CD4-positive, alpha-beta memory T cell (primary cell): ENCODE measurements around the gene FNDC8. TPM values are rescaled to one million over a fixed set of nuclear protein-coding genes. Genes with fewer than 3 reads are reported as not detected.

ENCODE experiments used
- CTCF ChIA-PET: fragments of 350-600 bp; sonication (Branson Sonifier 250); formaldehyde crosslinking; loops from one replicate; lab custom pipeline; 2021; ENCODE audit warnings: inconsistent platforms; ENCODE audit not compliant: partially characterized antibody; lab: Charles Lee
- POLR2A ChIA-PET: fragments of 350-600 bp; sonication (Branson Sonifier 250); formaldehyde crosslinking; loops from one replicate; lab custom pipeline; 2021; ENCODE audit not compliant: partially characterized antibody; lab: Charles Lee
- DNase-seq, 5 donors: peaks; one replicate each; pipeline versions ENCODE4 v3.0.0 to v3.0.0-alpha.2; 2020 to 2022; ENCODE audit warnings: mixed read lengths in 1 of 5
- H3K27ac ChIP-seq: one replicate; pipeline ENCODE4 v1.7.0; 2013; ENCODE audit warnings: low read depth, low read length
- H3K27me3 ChIP-seq: 2 replicates; pipeline ENCODE4 v1.7.0; 2013; ENCODE audit warnings: mild to moderate bottlenecking, low read length, moderate library complexity; ENCODE audit not compliant: insufficient read depth
- H3K36me3 ChIP-seq: 2 replicates; pipeline ENCODE4 v1.7.0; 2013; ENCODE audit warnings: mild to moderate bottlenecking, low read length, moderate library complexity; ENCODE audit not compliant: insufficient read depth
- H3K4me1 ChIP-seq: 2 replicates; pipeline ENCODE4 v1.7.0; 2013; ENCODE audit warnings: mild to moderate bottlenecking, low read length, moderate library complexity; ENCODE audit not compliant: insufficient read depth
- H3K4me3 ChIP-seq, 2 donors: one replicate each; pipeline ENCODE4 v1.7.0; 2013; ENCODE audit warnings: low read length in 2 of 2, mild to moderate bottlenecking in 1 of 2
- H3K9me3 ChIP-seq, 2 donors: one replicate each; pipeline ENCODE4 v1.7.0; 2013; ENCODE audit warnings: low read length in 2 of 2, control low read depth in 1 of 2; ENCODE audit not compliant: control insufficient read depth in 1 of 2
- H3K27ac Mint-ChIP-seq, 7 donors: one replicate each; pipeline ENCODE4 v1.8.0; 2020 to 2021; ENCODE audit warnings: mixed read lengths in 7 of 7, mild to moderate bottlenecking in 6 of 7, inconsistent platforms in 3 of 7, moderate library complexity in 3 of 7
- H3K27me3 Mint-ChIP-seq, 2 donors: one replicate each; pipeline ENCODE4 v1.8.0; 2020 to 2021; ENCODE audit warnings: mixed read lengths in 2 of 2
- H3K36me3 Mint-ChIP-seq, 2 donors: one replicate each; pipeline ENCODE4 v1.8.0; 2020 to 2021; ENCODE audit warnings: mixed read lengths in 2 of 2, inconsistent platforms in 1 of 2, mild to moderate bottlenecking in 1 of 2
- H3K4me1 Mint-ChIP-seq, 4 donors: one replicate each; pipeline ENCODE4 v1.8.0; 2020 to 2021; ENCODE audit warnings: mixed read lengths in 4 of 4, mild to moderate bottlenecking in 1 of 4
- H3K4me3 Mint-ChIP-seq, 8 donors: one replicate each; pipeline ENCODE4 v1.8.0; 2020 to 2021; ENCODE audit warnings: mixed read lengths in 8 of 8, mild to moderate bottlenecking in 7 of 8, moderate library complexity in 6 of 8, inconsistent platforms in 3 of 8
- H3K9me3 Mint-ChIP-seq, 8 donors: one replicate each; pipeline ENCODE4 v1.8.0; 2020 to 2021; ENCODE audit warnings: mixed read lengths in 8 of 8, mild to moderate bottlenecking in 5 of 8, inconsistent platforms in 3 of 8, moderate library complexity in 1 of 8
- intact Hi-C: fragments of 100-400 bp; cut with micrococcal nuclease; formaldehyde crosslinking; loops from one replicate; pipeline ENCODE4 v1.15.1; 2023
- polyA plus RNA-seq, 2 donors: library from polyadenylated mRNA; unstranded; fragments of 300-500 nt; fragmentation: Illumina TruSeq; gene quantifications; one replicate each; pipeline ENCODE4 v1.2.3, GENCODE V29; 2021
- total RNA-seq, 2 experiments: library from RNA; stranded (reverse); gene quantifications; one replicate each; pipeline ENCODE4 v1.2.3, GENCODE V29; 2021

FNDC8 gene
- total and polyA plus RNA-seq, 4 experiments from 2014 or later: not detected

DNA sequence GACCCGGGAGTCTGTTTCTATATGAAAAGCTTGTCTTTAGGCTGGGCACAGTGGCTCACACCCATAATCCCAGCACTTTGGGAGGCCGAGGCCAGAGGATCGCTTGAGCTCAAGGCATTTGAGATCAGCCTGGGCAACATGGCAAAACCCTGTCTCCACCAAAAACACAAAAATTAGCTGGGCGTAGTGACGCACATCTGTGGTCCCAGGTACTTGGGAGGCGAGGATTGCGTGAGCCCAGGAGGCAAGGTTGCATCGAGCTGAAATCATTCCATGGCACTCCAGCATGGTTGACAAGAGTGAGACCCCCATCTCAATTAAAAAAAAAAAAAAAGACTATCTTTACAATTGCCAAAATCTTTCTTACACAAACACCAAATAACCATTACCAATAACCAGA lies 35.3 kb upstream of the FNDC8 start:
- Histone ChIP-seq H3K4me1 (peaks cover 71% of the 10 kb centered on the region), H3K27me3 (no peaks in the 10 kb centered on the region), H3K36me3 (no peaks in the 10 kb centered on the region), H3K4me3 (no peak overlapping the region), H3K27ac (peak overlapping the region; percentile 28), H3K9me3 (no peaks in the 10 kb centered on the region)
- no peaks in the 10 kb centered on the region for H3K9me3 Mint-ChIP-seq
- DNase-seq: no peak
- H3K4me1 Mint-ChIP-seq: peaks cover 42 to 75% (median 64%) of the 10 kb centered on the region in 4 donors
- intact Hi-C loops: no loop called here
- peak overlapping the region; percentile 3 to 99 (median 95) for H3K4me3 Mint-ChIP-seq
- peaks cover 0 to 18% of the 10 kb centered on the region in 2 donors for H3K36me3 Mint-ChIP-seq
- ChIA-PET POLR2A (interaction anchor here (0.6 to 4.0 kb wide), 7 partner anchors 11 to 42 kb away, joined by 3 to 27 read pairs (median 4); partner anchors contain the start of gene RFFL), CTCF (interaction anchor here (0.6 to 4.9 kb wide), 8 partner anchors 9 to 103 kb away, joined by 3 to 34 read pairs (median 4); partner anchors contain the start of genes RAD51D and RFFL)
- peak overlapping the region; percentile 88 to 99 (median 97) for H3K27ac Mint-ChIP-seq
- no peaks in the 10 kb centered on the region for H3K27me3 Mint-ChIP-seq

DNA sequence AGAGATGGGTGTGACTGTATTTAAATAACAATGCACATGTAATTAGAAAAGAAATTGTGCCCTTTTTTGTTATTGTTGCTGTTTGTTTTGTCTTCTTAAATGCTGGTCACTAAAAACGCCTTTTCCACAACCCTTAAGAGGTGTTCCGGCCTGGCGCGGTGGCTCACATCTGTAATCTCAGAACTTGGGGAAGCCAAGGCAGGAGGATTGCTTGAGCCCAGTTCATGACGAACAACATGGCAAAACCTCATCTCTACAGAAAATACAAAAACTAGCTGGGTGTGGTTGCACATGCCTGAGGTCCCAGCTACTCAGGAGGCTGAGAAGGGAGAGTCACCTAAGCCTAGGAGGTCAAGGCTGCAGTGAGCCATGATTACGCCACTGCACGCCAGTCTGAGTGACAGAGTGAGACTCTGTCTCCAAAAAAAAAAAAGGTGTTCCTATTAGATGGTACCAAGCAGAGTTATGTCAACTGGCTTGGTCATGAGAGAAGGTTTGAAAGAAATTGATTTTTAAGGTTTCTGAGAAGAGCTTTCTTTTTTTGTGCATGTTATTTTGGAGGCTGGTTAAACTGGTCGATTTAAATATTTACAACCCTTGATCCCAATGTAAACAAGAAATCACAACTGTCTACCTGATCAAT lies 34.4 kb upstream of the FNDC8 start:
- no peak for DNase-seq
- ChIA-PET POLR2A (interaction anchor here (0.9 to 4.0 kb wide), 10 partner anchors 14 to 450 kb away, joined by 3 to 27 read pairs (median 6); partner anchors contain the start of genes CCT6B, RAD51D, RFFL and ZNF830), CTCF (interaction anchor here (0.7 to 4.9 kb wide), 7 partner anchors 14 to 85 kb away, joined by 3 to 34 read pairs (median 3); partner anchors contain the start of gene RFFL)
- peak overlapping the region; percentile 97 for H3K27ac ChIP-seq
- H3K4me3 ChIP-seq: peak overlapping the region; percentile 9 to 96
- intact Hi-C loops: no loop called here
- Mint-ChIP-seq H3K4me3 (peak overlapping the region; percentile 93 to 99 (median 96)), H3K9me3 (no peaks in the 10 kb centered on the region), H3K36me3 (peaks cover 0 to 18% of the 10 kb centered on the region in 2 donors), H3K27me3 (no peaks in the 10 kb centered on the region), H3K27ac (peak overlapping the region; percentile 88 to 99 (median 97)), H3K4me1 (peaks cover 39 to 69% (median 57%) of the 10 kb centered on the region in 4 donors)
- H3K36me3 ChIP-seq: no peaks in the 10 kb centered on the region
- H3K9me3 ChIP-seq: no peaks in the 10 kb centered on the region
- no peaks in the 10 kb centered on the region for H3K27me3 ChIP-seq
- H3K4me1 ChIP-seq: peaks cover 62% of the 10 kb centered on the region

DNA sequence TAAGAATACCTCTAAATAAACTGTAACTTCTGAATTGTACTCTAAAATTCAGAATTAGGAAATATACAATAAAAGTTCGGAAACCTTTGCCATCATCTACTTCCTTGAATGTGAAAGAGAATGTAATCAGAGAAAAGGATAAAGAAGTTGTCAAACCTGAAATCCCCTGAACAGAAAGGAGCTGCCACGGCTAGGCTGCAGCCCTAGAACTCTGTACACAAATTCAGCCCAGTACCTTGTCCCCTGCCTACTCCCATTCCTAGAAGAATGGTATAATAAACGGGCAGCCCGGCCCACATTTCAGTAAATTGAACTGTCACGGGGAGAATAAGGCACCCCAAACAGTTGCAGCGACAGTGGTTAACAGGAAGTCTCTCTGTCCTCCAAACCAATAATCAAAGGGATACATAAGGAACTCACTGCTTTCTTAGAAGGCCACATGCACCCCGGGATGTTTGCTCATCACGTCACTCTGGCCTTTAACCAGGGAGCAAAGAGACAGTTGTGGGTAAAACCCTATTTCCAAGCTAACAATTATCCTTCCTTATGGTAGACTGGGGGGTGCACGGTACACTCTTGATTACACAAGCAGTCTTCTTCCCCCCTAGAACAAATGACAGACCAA lies 33.6 kb upstream of the FNDC8 start:
- H3K27me3 ChIP-seq: no peaks in the 10 kb centered on the region
- peak overlapping the region; percentile 93 to 99 (median 96) for H3K4me3 Mint-ChIP-seq
- intact Hi-C loops: loop anchor here (1.0 kb wide), 2 partner anchors 14 to 154 kb away; no protein-coding TSS in a partner anchor
- H3K27ac ChIP-seq: peak overlapping the region; percentile 97
- H3K9me3 ChIP-seq: no peaks in the 10 kb centered on the region
- H3K4me1 Mint-ChIP-seq: peaks cover 33 to 61% (median 50%) of the 10 kb centered on the region in 4 donors
- H3K36me3 Mint-ChIP-seq: peaks cover 0 to 18% of the 10 kb centered on the region in 2 donors
- peak overlapping the region; percentile 92 to 99 (median 97) for H3K27ac Mint-ChIP-seq
- ChIA-PET CTCF (interaction anchor here (1.0 to 4.9 kb wide), 6 partner anchors 10 to 86 kb away, joined by 3 to 34 read pairs (median 4); partner anchors contain the start of gene RFFL), POLR2A (interaction anchor here (0.8 to 4.0 kb wide), 15 partner anchors 8 to 449 kb away, joined by 3 to 33 read pairs (median 7); partner anchors contain the start of genes CCT6B, LIG3, NLE1 and RAD51D)
- peak overlapping the region; percentile 25 to 96 for H3K4me3 ChIP-seq
- no peaks in the 10 kb centered on the region for H3K27me3 Mint-ChIP-seq
- no peaks in the 10 kb centered on the region for H3K36me3 ChIP-seq
- H3K9me3 Mint-ChIP-seq: no peaks in the 10 kb centered on the region
- peaks cover 54% of the 10 kb centered on the region for H3K4me1 ChIP-seq
- DNase-seq: peak in 4 of 5 donors; percentile 32 to 67 (median 35)

DNA sequence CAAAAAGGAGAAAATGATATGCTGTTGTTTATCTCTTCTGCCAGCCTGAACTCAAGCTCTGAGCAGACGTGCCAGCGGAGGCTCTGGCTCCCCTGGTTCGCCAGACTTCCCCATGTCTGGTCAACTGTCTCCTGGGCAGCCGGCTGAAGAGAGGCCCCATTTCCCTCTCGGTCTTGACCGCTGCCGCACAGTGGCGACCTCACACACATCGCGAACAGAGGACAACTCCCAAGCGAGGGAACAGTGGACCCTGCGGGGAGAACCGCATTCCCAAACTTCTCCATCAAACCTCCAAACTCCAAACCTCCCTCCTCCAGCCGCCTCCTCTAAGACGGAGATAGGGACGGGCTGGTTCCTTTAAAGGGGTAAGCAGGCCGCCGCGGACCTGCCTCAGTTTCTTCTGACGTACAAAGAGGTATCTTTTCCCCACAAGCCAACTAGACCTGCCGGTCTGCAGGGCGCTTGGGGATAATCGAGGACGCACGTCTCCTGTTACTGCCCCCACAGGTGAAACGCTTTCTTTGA lies 33.0 kb upstream of the FNDC8 start:
- ChIA-PET CTCF (interaction anchor here (1.0 to 4.9 kb wide), 3 partner anchors 11 to 66 kb away, joined by 3 to 34 read pairs (median 3); partner anchors contain the start of gene RFFL), POLR2A (interaction anchor here (0.8 to 4.0 kb wide), 14 partner anchors 9 to 449 kb away, joined by 3 to 33 read pairs (median 8); partner anchors contain the start of genes CCT6B, LIG3, NLE1 and RAD51D)
- intact Hi-C loops: loop anchor here (1.0 kb wide), 2 partner anchors 14 to 154 kb away; no protein-coding TSS in a partner anchor
- no peaks in the 10 kb centered on the region for H3K9me3 ChIP-seq
- Mint-ChIP-seq H3K27me3 (no peaks in the 10 kb centered on the region), H3K4me3 (peak overlapping the region; percentile 93 to 99 (median 96)), H3K36me3 (peaks cover 0 to 18% of the 10 kb centered on the region in 2 donors), H3K9me3 (no peaks in the 10 kb centered on the region), H3K27ac (peak overlapping the region; percentile 92 to 99 (median 97)), H3K4me1 (peaks cover 28 to 56% (median 44%) of the 10 kb centered on the region in 4 donors)
- H3K4me3 ChIP-seq: peak overlapping the region; percentile 25 to 96
- peaks cover 48% of the 10 kb centered on the region for H3K4me1 ChIP-seq
- H3K36me3 ChIP-seq: no peaks in the 10 kb centered on the region
- peak overlapping the region; percentile 97 for H3K27ac ChIP-seq
- DNase-seq: no peak
- no peaks in the 10 kb centered on the region for H3K27me3 ChIP-seq

DNA sequence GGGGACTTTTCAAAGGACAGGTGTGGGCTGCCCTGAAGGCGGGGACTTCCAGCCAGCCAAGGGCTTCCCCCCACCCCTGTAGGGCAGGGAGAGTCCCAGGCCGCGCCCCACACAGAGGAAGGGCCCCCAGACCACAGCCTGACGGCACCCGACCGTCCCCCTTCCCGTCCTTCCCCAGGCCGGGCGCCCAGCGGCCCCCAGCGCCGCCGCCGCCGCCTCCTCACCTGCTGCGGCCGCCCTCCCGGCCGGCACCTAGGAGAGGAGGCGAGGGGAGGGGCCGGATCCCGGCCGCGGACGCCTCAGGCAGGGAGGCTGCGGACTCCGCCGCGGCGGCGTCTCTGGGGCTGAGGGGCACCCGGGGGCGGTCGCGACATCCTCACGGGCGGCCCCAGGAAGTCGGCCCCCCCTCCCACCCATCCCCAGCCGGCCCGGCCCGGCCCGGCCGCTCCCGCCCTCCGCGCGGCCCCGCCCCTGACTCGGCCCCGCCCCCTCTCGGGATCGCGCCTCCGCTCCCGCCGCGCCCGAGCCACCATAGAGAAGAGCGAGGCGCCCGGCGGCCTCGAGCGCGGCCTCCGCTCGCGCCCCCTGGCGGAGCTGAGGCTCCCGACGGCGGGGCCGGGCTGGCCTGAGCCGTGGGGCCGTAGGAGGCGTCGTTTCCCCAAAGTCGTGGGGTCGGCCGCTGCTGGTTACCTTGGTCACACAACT lies 32.4 kb upstream of the FNDC8 start:
- intact Hi-C loops: loop anchor here (1.0 kb wide), 11 partner anchors 15 to 153 kb away; partner anchors contain the start of genes CCT6B, NLE1, RAD51D and RFFL
- Mint-ChIP-seq H3K9me3 (no peaks in the 10 kb centered on the region), H3K27ac (peak overlapping the region; percentile 92 to 99 (median 97)), H3K4me1 (peaks cover 28 to 55% (median 40%) of the 10 kb centered on the region in 4 donors), H3K27me3 (no peaks in the 10 kb centered on the region), H3K4me3 (peak overlapping the region; percentile 93 to 99 (median 96)), H3K36me3 (peaks cover 0 to 18% of the 10 kb centered on the region in 2 donors)
- Histone ChIP-seq H3K27me3 (no peaks in the 10 kb centered on the region), H3K27ac (peak overlapping the region; percentile 97), H3K36me3 (no peaks in the 10 kb centered on the region), H3K4me1 (peaks cover 42% of the 10 kb centered on the region), H3K9me3 (no peaks in the 10 kb centered on the region), H3K4me3 (peak overlapping the region; percentile 76 to 96)
- ChIA-PET POLR2A (interaction anchor here (0.5 to 4.0 kb wide), 37 partner anchors 9 to 489 kb away, joined by 3 to 33 read pairs (median 4); partner anchors contain the start of genes CCT6B, LIG3, NLE1 and PEX12), CTCF (interaction anchor here (0.7 to 4.3 kb wide), 36 partner anchors 9 to 720 kb away, joined by 3 to 70 read pairs (median 5); partner anchors contain the start of genes CCT6B, RAD51D, RFFL and TAF15)
- peak; percentile 86 to 95 (median 88) for DNase-seq
